Measurements from ENCODE around the gene MOV10L1. TPM values are rescaled to one million over a fixed set of nuclear protein-coding genes. Genes with fewer than 3 reads are reported as not detected.

The MOV10L1 gene
- total RNA-seq = 35.4 and 37.6 TPM in 2 replicates
- 27.6 and 32.0 TPM in 2 replicates for polyA plus RNA-seq
- 10.3 and 14.5 TPM in 2 replicates for polyA plus RNA-seq (2011; cell fraction: cytosol; rRNA removed)
- polyA plus RNA-seq (2011; cell fraction: nucleus; rRNA removed) = 162 and 167 TPM in 2 replicates
- polyA plus RNA-seq (2012) = 18.8 and 20.2 TPM in 2 replicates
- 33.0 and 37.0 TPM in 2 replicates for polyA minus RNA-seq
- polyA minus RNA-seq (2011; cell fraction: cytosol; rRNA and poly(A)+ RNA removed) = not detected
- 62.2 and 68.7 TPM in 2 replicates for polyA minus RNA-seq (2011; cell fraction: nucleus; rRNA and poly(A)+ RNA removed)
- Bru-seq, nascent RNA = percentile 76 among the genes with signal in this experiment
- percentile 87 among the genes with signal in this experiment for BruChase-seq, experiment 1, labeled RNA remaining after a 6-hour chase
- BruChase-seq, experiment 2, labeled RNA remaining after a 2-hour chase = percentile 87 among the genes with signal in this experiment
- long read RNA-seq, partial matches to known transcripts = 26 of 54 reads
- long read RNA-seq, other reads (novel, unspliced or antisense) = 28 of 54 reads

DNA sequence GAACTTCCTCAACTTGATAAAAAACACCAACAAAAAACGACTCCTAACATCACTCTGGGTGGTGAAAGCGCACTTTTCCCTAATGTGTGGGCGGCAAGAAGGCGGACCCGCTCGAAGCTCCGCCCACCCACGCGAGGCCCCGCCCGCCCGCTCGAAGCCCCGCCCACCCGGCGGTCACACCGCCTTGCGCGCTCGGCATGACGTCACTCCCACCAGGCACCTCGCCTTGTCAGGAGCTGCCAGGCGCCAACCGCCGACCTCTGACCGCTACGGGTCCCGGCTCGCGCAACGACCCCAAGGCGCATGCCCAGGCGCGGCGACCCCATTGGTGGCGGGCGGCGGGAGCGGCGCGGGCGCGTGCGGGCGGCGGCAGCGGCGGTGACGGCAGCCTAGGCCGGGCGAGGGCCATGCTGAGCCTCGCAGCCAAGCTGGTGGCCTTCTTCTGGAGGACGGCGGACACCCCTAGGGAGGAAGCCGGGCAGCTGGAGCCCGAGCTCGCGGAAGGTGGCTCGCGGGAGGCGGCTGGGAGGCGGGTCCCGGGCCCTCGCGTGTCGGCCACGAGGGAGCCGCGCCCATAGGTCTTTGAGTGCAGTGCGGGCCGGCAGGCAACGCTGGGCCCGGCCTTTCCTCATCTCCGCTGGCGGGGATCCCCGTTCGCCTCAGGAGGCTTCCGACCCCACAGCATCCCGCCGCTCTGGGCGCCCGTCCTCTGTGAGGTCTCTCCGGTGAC is at the start of gene MOV10L1:
MOV10L1 (plus strand) TSS at position 325 of the 730 bp plus-strand sequence; CDS start at position 408, 83 bp downstream.
- Histone ChIP-seq H3K9me3 (replicated peaks; ENCODE audit: control insufficient read depth, insufficient read depth, low read length) (no peaks in the 10 kb centered on the region), H3K9ac (replicated peaks; ENCODE audit: extremely low read depth, insufficient read depth, low read length) (no peak within 1 kb of the TSS), H4K20me1 (replicated peaks; ENCODE audit: control insufficient read depth, extremely low read depth, insufficient read depth, low read length) (no peaks in the 10 kb centered on the region), H3K36me3 (ENCODE audit: control insufficient read depth in 2 of 2, extremely low read depth in 1 of 2, insufficient read depth in 2 of 2, low read length in 2 of 2) (no peaks in the 10 kb centered on the region), H3K79me2 (ENCODE audit: control insufficient read depth, insufficient read depth, low read length) (no peaks in the 10 kb centered on the region), H3K9me1 (replicated peaks; ENCODE audit: control insufficient read depth, extremely low read depth, insufficient read depth, low read length) (no peaks in the 10 kb centered on the region), H3K4me3 (replicated peaks in 1 of 3; ENCODE audit: insufficient read depth in 1 of 3, low read depth in 1 of 3, low read length in 3 of 3) (no peak within 1 kb of the TSS), H3K27me3 (ENCODE audit: control insufficient read depth in 2 of 2, insufficient read depth in 2 of 2, low read length in 2 of 2) (peaks cover 0 to 6% of the 10 kb centered on the region in 2 experiments), H2AFZ (ENCODE audit: low read depth, low read length) (peak within 1 kb of the TSS; percentile 48), H3K4me1 (ENCODE audit: control insufficient read depth, extremely low read depth, insufficient read depth, low read length) (no peaks in the 10 kb centered on the region), H3K4me2 (ENCODE audit: insufficient read depth, low read length) (no peak within 1 kb of the TSS), H3K27ac (ENCODE audit: insufficient read depth, low read depth, low read length) (no peak within 1 kb of the TSS)
- BruUV-seq (replicated peaks) = no TSS peak
- dilution Hi-C loops (cut with MboI; ENCODE audit: extremely low pct_ligation_motif_present, low sequenced_read_pairs) = no loop called here
- TF ChIP-seq, protein P1, sequence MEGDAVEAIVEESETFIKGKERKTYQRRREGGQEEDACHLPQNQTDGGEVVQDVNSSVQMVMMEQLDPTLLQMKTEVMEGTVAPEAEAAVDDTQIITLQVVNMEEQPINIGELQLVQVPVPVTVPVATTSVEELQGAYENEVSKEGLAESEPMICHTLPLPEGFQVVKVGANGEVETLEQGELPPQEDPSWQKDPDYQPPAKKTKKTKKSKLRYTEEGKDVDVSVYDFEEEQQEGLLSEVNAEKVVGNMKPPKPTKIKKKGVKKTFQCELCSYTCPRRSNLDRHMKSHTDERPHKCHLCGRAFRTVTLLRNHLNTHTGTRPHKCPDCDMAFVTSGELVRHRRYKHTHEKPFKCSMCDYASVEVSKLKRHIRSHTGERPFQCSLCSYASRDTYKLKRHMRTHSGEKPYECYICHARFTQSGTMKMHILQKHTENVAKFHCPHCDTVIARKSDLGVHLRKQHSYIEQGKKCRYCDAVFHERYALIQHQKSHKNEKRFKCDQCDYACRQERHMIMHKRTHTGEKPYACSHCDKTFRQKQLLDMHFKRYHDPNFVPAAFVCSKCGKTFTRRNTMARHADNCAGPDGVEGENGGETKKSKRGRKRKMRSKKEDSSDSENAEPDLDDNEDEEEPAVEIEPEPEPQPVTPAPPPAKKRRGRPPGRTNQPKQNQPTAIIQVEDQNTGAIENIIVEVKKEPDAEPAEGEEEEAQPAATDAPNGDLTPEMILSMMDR (IDR thresholded peaks at IDR 0.05; ENCODE audit: extremely low read depth in 1 of 2, insufficient read depth in 1 of 2, low read depth in 1 of 2, low read length in 2 of 2) = no peak
- TF ChIP-seq GATA2 (IDR thresholded peaks at IDR 0.05; ENCODE audit: insufficient read depth, insufficient read length, low read depth, low read length) = no peak
- no peak for TF ChIP-seq POLR2AphosphoS5 (IDR thresholded peaks at IDR 0.05; ENCODE audit: insufficient read depth, low read depth, low read length)
- TF ChIP-seq FOS (IDR thresholded peaks at IDR 0.05; ENCODE audit: borderline replicate concordance, insufficient read depth, low read length) = no peak
- no peak for TF ChIP-seq MYC (IDR thresholded peaks at IDR 0.05; ENCODE audit: low read depth, low read length)
- no peak for TF ChIP-seq POLR2A (IDR thresholded peaks at IDR 0.05; ENCODE audit: low read depth, low read length)
- no peak for TF ChIP-seq JUN (IDR thresholded peaks at IDR 0.05; ENCODE audit: borderline replicate concordance, insufficient read depth, insufficient read length, low read depth)
- no peak for TF ChIP-seq MAX (IDR thresholded peaks at IDR 0.05; ENCODE audit: insufficient read depth, insufficient read length)
- TF ChIP-seq EZH2 (IDR thresholded peaks at IDR 0.05; ENCODE audit: borderline replicate concordance, low read depth, low read length, severe bottlenecking) = no peak
- DNase-seq (ENCODE audit: low read depth, low spot score) = peak; percentile 44
- intact Hi-C loops (cut with micrococcal nuclease) = no loop called here
- ChIA-PET CTCF (no interaction called here), POLR2A (interaction anchor here (0.6 kb wide), 1 partner anchor 37 kb away, joined by 3 read pairs; no protein-coding TSS in a partner anchor)
- peak; percentile 28 for FAIRE-seq

All from endothelial cell of umbilical vein (primary cell).